HEK293 (cell line): ENCODE results near the gene TCHP.

Source experiments
- ATF2 ChIP-seq: fragments of 450-650 bp; formaldehyde crosslinking; IDR thresholded peaks from 2 replicates; pipeline ENCODE4 v1.5.1; 2016; ENCODE audit warnings: missing biosample characterization, missing genetic modification characterization, low read depth
- EGR2 ChIP-seq: fragments of 450-650 bp; formaldehyde crosslinking; IDR thresholded peaks from 2 replicates; pipeline ENCODE4 v1.5.1; 2016; ENCODE audit warnings: low read depth, missing biosample characterization, missing genetic modification characterization
- HOXD13 ChIP-seq: sonication (generic); formaldehyde crosslinking; IDR thresholded peaks from 2 replicates; pipeline ENCODE4 v1.8.0; 2022; ENCODE audit warnings: missing genetic modification reagents, borderline replicate concordance
- KLF7 ChIP-seq: fragments of 450-650 bp; formaldehyde crosslinking; IDR thresholded peaks from 2 replicates; pipeline ENCODE4 v1.5.1; 2016; ENCODE audit warnings: missing biosample characterization, missing genetic modification characterization, borderline replicate concordance
- PRDM1 ChIP-seq: fragments of 450-650 bp; formaldehyde crosslinking; IDR thresholded peaks from 2 replicates; pipeline ENCODE4; 2016; ENCODE audit warnings: missing biosample characterization, missing genetic modification characterization
- RBAK ChIP-seq: fragments of 450-650 bp; formaldehyde crosslinking; IDR thresholded peaks from 2 replicates; pipeline ENCODE4 v1.5.1; 2016; ENCODE audit warnings: missing biosample characterization, missing genetic modification characterization
- REPIN1 ChIP-seq: fragments of 450-650 bp; formaldehyde crosslinking; IDR thresholded peaks from 2 replicates; pipeline ENCODE4 v1.5.1; 2017; ENCODE audit warnings: missing biosample characterization, missing genetic modification characterization, low read depth
- SCRT2 ChIP-seq: fragments of 450-650 bp; formaldehyde crosslinking; IDR thresholded peaks from 2 replicates; pipeline ENCODE4 v1.5.1; 2016; ENCODE audit warnings: missing biosample characterization, missing genetic modification characterization
- TSHZ1 ChIP-seq: fragments of 450-650 bp; formaldehyde crosslinking; IDR thresholded peaks from 2 replicates; pipeline ENCODE4 v1.5.1; 2016; ENCODE audit warnings: missing biosample characterization, missing genetic modification characterization, borderline replicate concordance
- YY1 ChIP-seq: fragments of 450-650 bp; formaldehyde crosslinking; IDR thresholded peaks from 2 replicates; pipeline ENCODE4 v1.5.1; 2018; ENCODE audit warnings: missing biosample characterization, missing genetic modification characterization
- ZBTB20 ChIP-seq: fragments of 450-650 bp; formaldehyde crosslinking; IDR thresholded peaks from 2 replicates; pipeline ENCODE4 v1.5.1; 2016; ENCODE audit warnings: missing biosample characterization, missing genetic modification characterization
- ZBTB49 ChIP-seq: fragments of 450-650 bp; formaldehyde crosslinking; IDR thresholded peaks from 2 replicates; pipeline ENCODE4 v1.5.1; 2016; ENCODE audit warnings: missing biosample characterization, missing genetic modification characterization, low read depth
- ZFP3 ChIP-seq: fragments of 450-650 bp; formaldehyde crosslinking; IDR thresholded peaks from 2 replicates; pipeline ENCODE4 v1.5.1; 2016; ENCODE audit warnings: low read depth, missing biosample characterization, missing genetic modification characterization
- ZFP69B ChIP-seq: fragments of 450-650 bp; formaldehyde crosslinking; IDR thresholded peaks from 2 replicates; pipeline ENCODE4 v1.5.1; 2016; ENCODE audit warnings: missing biosample characterization, missing genetic modification characterization
- ZNF10 ChIP-seq: fragments of 450-650 bp; formaldehyde crosslinking; IDR thresholded peaks from 2 replicates; pipeline ENCODE4 v1.5.1; 2017; ENCODE audit warnings: missing biosample characterization, missing genetic modification characterization
- ZNF138 ChIP-seq: fragments of 450-650 bp; formaldehyde crosslinking; IDR thresholded peaks from 2 replicates; pipeline ENCODE4 v1.5.1; 2016; ENCODE audit warnings: missing biosample characterization, missing genetic modification characterization, borderline replicate concordance
- ZNF175 ChIP-seq: fragments of 450-650 bp; formaldehyde crosslinking; IDR thresholded peaks from 2 replicates; pipeline ENCODE4 v1.5.1; 2016; ENCODE audit warnings: missing biosample characterization, missing genetic modification characterization
- ZNF211 ChIP-seq: fragments of 450-650 bp; formaldehyde crosslinking; IDR thresholded peaks from 2 replicates; pipeline ENCODE4 v1.5.1; 2016; ENCODE audit warnings: low read depth, missing biosample characterization, missing genetic modification characterization
- ZNF24 ChIP-seq: fragments of 450-650 bp; formaldehyde crosslinking; IDR thresholded peaks from 2 replicates; pipeline ENCODE4 v1.5.1; 2016; ENCODE audit warnings: missing biosample characterization, missing genetic modification characterization
- ZNF292 ChIP-seq: fragments of 450-650 bp; formaldehyde crosslinking; IDR thresholded peaks from 2 replicates; pipeline ENCODE4 v1.5.1; 2016; ENCODE audit warnings: low read depth, missing biosample characterization, missing genetic modification characterization, borderline replicate concordance
- ZNF341 ChIP-seq: fragments of 450-650 bp; formaldehyde crosslinking; IDR thresholded peaks from 2 replicates; pipeline ENCODE4; 2016; ENCODE audit warnings: low read depth, missing biosample characterization, missing genetic modification characterization
- ZNF350 ChIP-seq: fragments of 450-650 bp; formaldehyde crosslinking; IDR thresholded peaks from 2 replicates; pipeline ENCODE4 v1.5.0; 2017; ENCODE audit warnings: missing biosample characterization, mild to moderate bottlenecking, missing genetic modification characterization
- ZNF37A ChIP-seq: fragments of 450-650 bp; IDR thresholded peaks from 2 replicates; pipeline ENCODE4 v1.5.1; 2018; ENCODE audit warnings: missing biosample characterization, missing genetic modification characterization
- ZNF404 ChIP-seq: fragments of 450-650 bp; formaldehyde crosslinking; IDR thresholded peaks from 2 replicates; pipeline ENCODE4 v1.5.1; 2017; ENCODE audit warnings: missing biosample characterization, missing genetic modification characterization
- ZNF416 ChIP-seq: fragments of 450-650 bp; formaldehyde crosslinking; IDR thresholded peaks from 2 replicates; pipeline ENCODE4 v1.5.1; 2016; ENCODE audit warnings: missing biosample characterization, missing genetic modification characterization
- ZNF433 ChIP-seq: fragments of 450-650 bp; formaldehyde crosslinking; IDR thresholded peaks from 2 replicates; pipeline ENCODE4 v1.5.1; 2016; ENCODE audit warnings: missing biosample characterization, missing genetic modification characterization, low read depth
- ZNF48 ChIP-seq: fragments of 450-650 bp; formaldehyde crosslinking; IDR thresholded peaks from 2 replicates; pipeline ENCODE4 v1.5.1; 2016; ENCODE audit warnings: missing biosample characterization, missing genetic modification characterization
- ZNF514 ChIP-seq: fragments of 450-650 bp; formaldehyde crosslinking; IDR thresholded peaks from 2 replicates; pipeline ENCODE4 v1.5.1; 2016; ENCODE audit warnings: missing biosample characterization, missing genetic modification characterization
- ZNF544 ChIP-seq: fragments of 450-650 bp; formaldehyde crosslinking; IDR thresholded peaks from 2 replicates; pipeline ENCODE4 v1.5.0; 2017; ENCODE audit warnings: missing biosample characterization, missing genetic modification characterization
- ZNF549 ChIP-seq: fragments of 450-650 bp; IDR thresholded peaks from 2 replicates; pipeline ENCODE4 v1.5.1; 2018; ENCODE audit warnings: missing biosample characterization, missing genetic modification characterization, mild to moderate bottlenecking, inconsistent platforms, moderate library complexity
- ZNF558 ChIP-seq: fragments of 450-650 bp; formaldehyde crosslinking; IDR thresholded peaks from 2 replicates; pipeline ENCODE4 v1.5.1; 2016; ENCODE audit warnings: missing biosample characterization, missing genetic modification characterization
- ZNF624 ChIP-seq: fragments of 450-650 bp; formaldehyde crosslinking; IDR thresholded peaks from 2 replicates; pipeline ENCODE4 v1.5.1; 2017; ENCODE audit warnings: missing biosample characterization, missing genetic modification characterization
- ZNF776 ChIP-seq: fragments of 450-650 bp; formaldehyde crosslinking; IDR thresholded peaks from 2 replicates; pipeline ENCODE4 v1.5.0; 2017; ENCODE audit warnings: missing biosample characterization, missing genetic modification characterization, borderline replicate concordance
- ZNF843 ChIP-seq: fragments of 450-650 bp; formaldehyde crosslinking; IDR thresholded peaks from 2 replicates; pipeline ENCODE4 v1.5.1; 2016; ENCODE audit warnings: missing biosample characterization, missing genetic modification characterization
- ZSCAN18 ChIP-seq: fragments of 450-650 bp; formaldehyde crosslinking; IDR thresholded peaks from 2 replicates; pipeline ENCODE4 v1.5.1; 2016; ENCODE audit warnings: missing biosample characterization, missing genetic modification characterization

Gene TCHP

GRCh38 chr12:109939504-109939903 is 39.4 kb downstream of the TCHP start (continued):
- TF ChIP-seq ZNF416 (tag by site-specific recombination), result no peak
- no peak for TF ChIP-seq SCRT2 (tag by site-specific recombination)
- no peak for TF ChIP-seq ZNF350 (tag by site-specific recombination)
- TF ChIP-seq ZNF514 (tag by site-specific recombination), result peak; percentile 73; the same call in 1 of the 2 replicates
- no peak for TF ChIP-seq ZNF624 (tag by site-specific recombination)
- no peak for TF ChIP-seq ZNF10 (tag by site-specific recombination)
- TF ChIP-seq PRDM1 (tag by site-specific recombination), result no peak
- TF ChIP-seq ZFP3 (tag by site-specific recombination), result 0 out of 2 replicates have a peak, but pooled peaks have one; percentile 11
- TF ChIP-seq ZNF843 (tag by site-specific recombination), result no peak
- no peak for TF ChIP-seq KLF7 (tag by site-specific recombination)
- TF ChIP-seq HOXD13, result no peak
- peak; percentile 91 for TF ChIP-seq ZNF558 (tag by site-specific recombination)
- TF ChIP-seq REPIN1 (tag by site-specific recombination), result no peak
- no peak for TF ChIP-seq ZNF48 (tag by site-specific recombination)
- TF ChIP-seq ZNF433 (tag by site-specific recombination), result peak; percentile 85
- no peak for TF ChIP-seq ZNF544 (tag by site-specific recombination)
- TF ChIP-seq ZBTB49 (tag by site-specific recombination), result no peak
- TF ChIP-seq ZNF292 (tag by site-specific recombination), result peak; percentile 36; the same call in 1 of the 2 replicates
- no peak for TF ChIP-seq ZBTB20
- TF ChIP-seq ZNF341 (tag by site-specific recombination), result no peak
- no peak for TF ChIP-seq ZFP69B (tag by site-specific recombination)
- TF ChIP-seq ZNF138, result 0 out of 2 replicates have a peak, but pooled peaks have one; percentile 68
- TF ChIP-seq ZNF404 (tag by site-specific recombination), result 0 out of 2 replicates have a peak, but pooled peaks have one; percentile 62
- no peak for TF ChIP-seq ZNF211 (tag by site-specific recombination)
- no peak for TF ChIP-seq ZNF175 (tag by site-specific recombination)
- TF ChIP-seq ZNF776 (tag by site-specific recombination), result no peak
- TF ChIP-seq EGR2, result no peak
- TF ChIP-seq ZNF24 (tag by site-specific recombination), result no peak
- no peak for TF ChIP-seq YY1 (tag by site-specific recombination)
- no peak; the same call in 1 of the 2 replicates for TF ChIP-seq TSHZ1 (tag by site-specific recombination)
- TF ChIP-seq RBAK, result 0 out of 2 replicates have a peak, but pooled peaks have one; percentile 34
- no peak for TF ChIP-seq ZSCAN18 (tag by site-specific recombination)
- TF ChIP-seq ZNF549 (tag by site-specific recombination), result no peak
- TF ChIP-seq ATF2 (tag by site-specific recombination), result no peak
- no peak for TF ChIP-seq ZNF37A
